NCI-H69 (cell line): ENCODE results near the gene TRMU.

Experiments used
- DNase-seq: peaks from one replicate; lab custom pipeline; 2025; lab: John Stamatoyannopoulos, UW

Gene TRMU

GRCh38 chr22:46335201-46336118 lies at the start of gene TRMU:
Gene TRMU, plus strand, starts transcription at chr22:46335714. Its CDS starts 51 bp downstream, at chr22:46335765.
- peak; percentile 93 for DNase-seq

- no peak for DNase-seq
Measured at GRCh38 chr22:46286006-46286405, 49.5 kb upstream of the TRMU start.

- no peak for DNase-seq
Measured at GRCh38 chr22:46286941-46287872, 48.3 kb upstream of the TRMU start.

GRCh38 chr22:46287873-46288751 lies 47.4 kb upstream of the TRMU start:
- no peak for DNase-seq

GRCh38 chr22:46288846-46289243 lies 46.7 kb upstream of the TRMU start:
- no peak for DNase-seq

GRCh38 chr22:46289244-46289891 lies 46.1 kb upstream of the TRMU start:
- DNase-seq = no peak

- DNase-seq = no peak
Measured at GRCh38 chr22:46290121-46290842, 45.2 kb upstream of the TRMU start.

- DNase-seq = peak; percentile 63
Measured at GRCh38 chr22:46290843-46291785, 44.4 kb upstream of the TRMU start.

- DNase-seq = no peak
Measured at GRCh38 chr22:46292173-46292572, 43.3 kb upstream of the TRMU start.

GRCh38 chr22:46292732-46293131 lies 42.8 kb upstream of the TRMU start:
- no peak for DNase-seq

- peak; percentile 12 for DNase-seq
Measured at GRCh38 chr22:46293577-46294260, 41.8 kb upstream of the TRMU start.

- DNase-seq = no peak
Measured at GRCh38 chr22:46294784-46295183, 40.7 kb upstream of the TRMU start.

GRCh38 chr22:46295277-46295971 lies 40.1 kb upstream of the TRMU start:
- DNase-seq = no peak

GRCh38 chr22:46296257-46297150 lies 39.0 kb upstream of the TRMU start, which contains the start of gene GTSE1:
Gene GTSE1, plus strand, starts transcription at chr22:46296870. Its CDS starts 531 bp downstream, at chr22:46297401.
- peak; percentile 99 for DNase-seq

GRCh38 chr22:46297151-46297812 lies 38.2 kb upstream of the TRMU start:
- DNase-seq = peak; percentile 67

GRCh38 chr22:46299101-46299500 lies 36.4 kb upstream of the TRMU start:
- no peak for DNase-seq
